Dedifferentiated amniotic fluid mesenchymal stem cell (primary cell): ENCODE data around the gene LGALS9.

Experiments used
- DNase-seq: peaks from one replicate; pipeline ENCODE4 v3.0.0-alpha.2; 2016; ENCODE audit errors: extremely low spot score

Gene LGALS9

GRCh38 chr17:27630607-27631410 is at the start of gene LGALS9:
LGALS9 (plus strand) TSS chr17:27631188; CDS start chr17:27631266, 78 bp downstream.
- DNase-seq, result no peak

- DNase-seq, result no peak
These were observed 48.3 kb upstream of the LGALS9 start for GRCh38 chr17:27582696-27583095.

- no peak for DNase-seq
These were observed 45.8 kb upstream of the LGALS9 start for GRCh38 chr17:27585153-27585681.

GRCh38 chr17:27585792-27586191 is 45.2 kb upstream of the LGALS9 start:
- DNase-seq, result no peak

- peak; percentile 44 for DNase-seq
These were observed 44.7 kb upstream of the LGALS9 start for GRCh38 chr17:27586203-27586721.

GRCh38 chr17:27588354-27588753 is 42.6 kb upstream of the LGALS9 start:
- DNase-seq, result no peak

- DNase-seq, result no peak
These were observed 40.1 kb upstream of the LGALS9 start for GRCh38 chr17:27590864-27591263.

- no peak for DNase-seq
These were observed 39.0 kb upstream of the LGALS9 start for GRCh38 chr17:27591986-27592385.

GRCh38 chr17:27593232-27593856 is 37.6 kb upstream of the LGALS9 start:
- DNase-seq, result no peak

- DNase-seq, result no peak
These were observed 37.1 kb upstream of the LGALS9 start for GRCh38 chr17:27593857-27594255.

- DNase-seq, result no peak
These were observed 35.8 kb upstream of the LGALS9 start for GRCh38 chr17:27595208-27595607.

- DNase-seq, result no peak
These were observed 34.9 kb upstream of the LGALS9 start for GRCh38 chr17:27596096-27596495.

GRCh38 chr17:27596566-27597187 is 34.3 kb upstream of the LGALS9 start:
- DNase-seq, result no peak

GRCh38 chr17:27597188-27597580 is 33.8 kb upstream of the LGALS9 start:
- no peak for DNase-seq

- DNase-seq, result no peak
These were observed 33.1 kb upstream of the LGALS9 start for GRCh38 chr17:27597783-27598320.

GRCh38 chr17:27598337-27599050 is 32.5 kb upstream of the LGALS9 start:
- DNase-seq, result no peak

- DNase-seq, result no peak
These were observed 30.5 kb upstream of the LGALS9 start for GRCh38 chr17:27600471-27600870.

- DNase-seq, result peak; percentile 71
These were observed 29.7 kb upstream of the LGALS9 start for GRCh38 chr17:27601069-27601974.

GRCh38 chr17:27601975-27602302 is 29.0 kb upstream of the LGALS9 start:
- DNase-seq, result no peak

GRCh38 chr17:27602721-27603420 is 28.1 kb upstream of the LGALS9 start:
- DNase-seq, result peak; percentile 44
